ENCODE measurements around the gene RNASEH2A.

DNA sequence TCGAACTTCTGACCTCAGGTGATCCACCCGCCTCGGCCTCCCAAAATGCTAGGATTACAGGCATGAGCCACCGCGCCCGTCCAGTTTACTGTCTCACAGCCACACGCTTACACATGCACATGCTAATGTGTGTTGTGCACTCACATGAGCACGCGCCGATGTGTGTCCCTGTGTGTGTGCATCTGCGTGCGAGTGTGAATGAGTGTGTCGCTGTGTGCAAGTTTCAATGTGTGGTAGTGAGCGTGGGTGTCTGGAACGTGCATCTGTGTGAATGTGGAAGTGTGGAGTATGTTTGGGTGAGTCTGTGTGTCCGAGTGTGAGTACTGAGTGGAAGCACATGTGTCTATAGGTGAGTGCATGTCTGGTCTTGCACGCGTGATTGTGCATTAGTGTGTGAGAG is 36.1 kb downstream of the RNASEH2A start:
- TF ChIP-seq, protein P1, sequence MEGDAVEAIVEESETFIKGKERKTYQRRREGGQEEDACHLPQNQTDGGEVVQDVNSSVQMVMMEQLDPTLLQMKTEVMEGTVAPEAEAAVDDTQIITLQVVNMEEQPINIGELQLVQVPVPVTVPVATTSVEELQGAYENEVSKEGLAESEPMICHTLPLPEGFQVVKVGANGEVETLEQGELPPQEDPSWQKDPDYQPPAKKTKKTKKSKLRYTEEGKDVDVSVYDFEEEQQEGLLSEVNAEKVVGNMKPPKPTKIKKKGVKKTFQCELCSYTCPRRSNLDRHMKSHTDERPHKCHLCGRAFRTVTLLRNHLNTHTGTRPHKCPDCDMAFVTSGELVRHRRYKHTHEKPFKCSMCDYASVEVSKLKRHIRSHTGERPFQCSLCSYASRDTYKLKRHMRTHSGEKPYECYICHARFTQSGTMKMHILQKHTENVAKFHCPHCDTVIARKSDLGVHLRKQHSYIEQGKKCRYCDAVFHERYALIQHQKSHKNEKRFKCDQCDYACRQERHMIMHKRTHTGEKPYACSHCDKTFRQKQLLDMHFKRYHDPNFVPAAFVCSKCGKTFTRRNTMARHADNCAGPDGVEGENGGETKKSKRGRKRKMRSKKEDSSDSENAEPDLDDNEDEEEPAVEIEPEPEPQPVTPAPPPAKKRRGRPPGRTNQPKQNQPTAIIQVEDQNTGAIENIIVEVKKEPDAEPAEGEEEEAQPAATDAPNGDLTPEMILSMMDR (conservative IDR thresholded peaks at IDR 0.05; ENCODE audit: low read depth, low read length): no peak
- TF ChIP-seq RCOR1 (IDR thresholded peaks at IDR 0.05; ENCODE audit: insufficient replicate concordance, low read length) (no peak), BHLHE40 (IDR thresholded peaks at IDR 0.05; ENCODE audit: low read depth, low read length) (no peak)
